ENCODE measurements around the gene PPFIA4.

GRCh38 chr1:203031467-203031866, 5.2 kb downstream of the PPFIA4 start:
- TF ChIP-seq CTCF (IDR thresholded peaks at IDR 0.05) (peak in 5 of 12 donors; percentile 11 to 41 (median 17)), POLR2A (IDR thresholded peaks at IDR 0.05) (no peak)
